ENCODE data around the gene A4GALT. TPM values are rescaled to one million over a fixed set of nuclear protein-coding genes. Genes with fewer than 3 reads are reported as not detected.
"Not testable (repeated sequence)": the region's sequence is repeated elsewhere in the genome, so short reads cannot be mapped to it uniquely, and the experiment has no call there.

Gene A4GALT
- total and polyA plus RNA-seq, 8 donors, result 2.7 to 13.2 (median 4.7) TPM

GRCh38 chr22:42752912-42753311 lies 32.2 kb upstream of the A4GALT start:
- H3K27ac ChIP-seq, result no peak overlapping the region
- H3K9me3 ChIP-seq, result no peaks in the 10 kb centered on the region
- no peaks in the 10 kb centered on the region for H3K4me1 ChIP-seq
- no peak for ATAC-seq
- no peaks in the 10 kb centered on the region for H3K27me3 ChIP-seq
- intact Hi-C loops (cut with DNase I), result no loop called here
- H3K36me3 ChIP-seq, result no peaks in the 10 kb centered on the region
- TF ChIP-seq CTCF (IDR thresholded peaks at IDR 0.05), result no peak
- no peak overlapping the region for H3K4me3 ChIP-seq
- DNase-seq, result no peak
- FAIRE-seq, result no peak
- 85 to 96% methylated on average over 7 of the region's 7 CpGs for WGBS, 2 donors

GRCh38 chr22:42752230-42752746 lies 31.6 kb upstream of the A4GALT start:
- no peaks in the 10 kb centered on the region for H3K27me3 ChIP-seq
- no peaks in the 10 kb centered on the region for H3K36me3 ChIP-seq
- DNase-seq, result no peak
- no peak for FAIRE-seq
- intact Hi-C loops (cut with DNase I), result no loop called here
- no peaks in the 10 kb centered on the region for H3K4me1 ChIP-seq
- no peak overlapping the region for H3K27ac ChIP-seq
- no peaks in the 10 kb centered on the region for H3K9me3 ChIP-seq
- no peak for ATAC-seq
- no peak overlapping the region for H3K4me3 ChIP-seq
- 64 to 77% methylated on average over 12 of the region's 12 CpGs for WGBS, 2 donors
- TF ChIP-seq CTCF (IDR thresholded peaks at IDR 0.05), result no peak

DNA sequence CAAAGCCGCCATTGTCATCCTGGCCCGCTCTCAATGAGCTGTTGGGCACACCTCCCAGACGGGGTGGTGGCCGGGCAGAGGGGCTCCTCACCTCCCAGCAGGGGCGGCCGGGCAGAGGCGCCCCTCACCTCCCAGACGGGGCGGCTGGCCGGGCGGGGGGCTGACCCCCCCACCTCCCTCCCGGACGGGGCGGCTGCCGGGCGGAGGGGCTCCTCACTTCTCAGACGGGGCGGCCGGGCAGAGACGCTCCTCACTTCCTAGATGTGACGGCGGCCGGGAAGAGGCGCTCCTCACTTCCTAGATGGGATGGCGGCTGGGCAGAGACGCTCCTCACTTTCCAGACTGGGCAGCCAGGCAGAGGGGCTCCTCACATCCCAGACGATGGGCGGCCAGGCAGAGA lies 29.8 kb upstream of the A4GALT start:
- ATAC-seq; H3K27ac ChIP-seq; H3K36me3 ChIP-seq; intact Hi-C loops (cut with DNase I); H3K9me3 ChIP-seq; DNase-seq; H3K27me3 ChIP-seq; H3K4me3 ChIP-seq; H3K4me1 ChIP-seq; FAIRE-seq: not testable (repeated sequence)
- 81 to 87% methylated on average over 5 to 26 of the region's 28 CpGs for WGBS, 2 donors

DNA sequence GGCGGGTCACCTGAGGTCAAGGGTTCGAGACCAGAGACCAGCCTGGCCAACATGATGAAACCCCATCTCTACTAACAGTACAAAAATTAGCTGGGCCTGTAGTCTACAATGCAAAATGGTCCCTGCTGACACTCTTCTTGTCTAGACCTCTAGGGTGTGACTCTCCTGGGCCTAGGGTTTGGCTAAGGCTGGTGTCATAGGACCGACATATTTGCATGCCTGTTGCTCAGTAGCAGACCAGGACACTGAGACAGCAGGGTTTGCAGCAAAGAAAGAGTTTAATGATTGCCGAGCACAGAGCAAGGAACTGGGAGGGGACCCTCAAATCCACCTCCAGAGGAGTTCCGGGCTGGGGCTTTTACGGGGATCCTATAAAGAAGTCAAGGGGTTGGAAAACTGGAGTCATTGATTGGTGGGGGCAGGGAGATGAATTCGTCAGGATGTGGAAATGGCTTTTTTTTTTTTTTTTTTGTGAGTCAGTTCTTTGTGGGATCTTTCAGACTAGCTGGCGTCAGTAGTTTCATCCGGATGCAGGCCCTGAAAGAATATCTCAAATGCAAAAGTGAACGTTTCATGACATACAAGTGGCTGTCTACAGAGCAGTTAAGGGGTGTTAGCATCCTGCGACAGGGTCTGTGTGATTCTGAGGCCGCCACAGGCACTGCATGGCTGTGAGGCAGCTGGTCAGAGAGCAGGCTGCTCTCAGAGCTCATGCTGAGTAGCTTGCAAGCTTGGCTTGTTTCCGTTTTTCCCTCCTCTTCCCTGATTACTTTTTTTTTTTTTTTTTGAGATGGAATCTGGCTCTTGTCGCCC lies 27.2 kb upstream of the A4GALT start:
- Histone ChIP-seq H3K4me1 (no peaks in the 10 kb centered on the region), H3K9me3 (no peaks in the 10 kb centered on the region), H3K27me3 (no peaks in the 10 kb centered on the region), H3K27ac (peak overlapping the region in 1 of 4 donors; percentile 17), H3K36me3 (no peaks in the 10 kb centered on the region), H3K4me3 (no peak overlapping the region)
- ATAC-seq (peak in 1 of 4 donors; percentile 27), DNase-seq (no peak), FAIRE-seq (no peak)
- 70 to 81% methylated on average over 14 of the region's 14 CpGs for whole genome bisulfite sequencing, 2 donors
- TF ChIP-seq CTCF (IDR thresholded peaks at IDR 0.05), result no peak
- intact Hi-C loops (cut with DNase I), result no loop called here

- no peak for DNase-seq
- Histone ChIP-seq H3K4me3 (no peak overlapping the region), H3K27me3 (no peaks in the 10 kb centered on the region), H3K36me3 (no peaks in the 10 kb centered on the region), H3K27ac (no peak overlapping the region), H3K4me1 (no peaks in the 10 kb centered on the region), H3K9me3 (no peaks in the 10 kb centered on the region)
- ATAC-seq, result no peak
- no peak for TF ChIP-seq CTCF (IDR thresholded peaks at IDR 0.05)
- WGBS, 2 donors, result 83 to 84% methylated on average over 11 of the region's 11 CpGs
- no peak for FAIRE-seq
- intact Hi-C loops (cut with DNase I), result no loop called here
Observed at GRCh38 chr22:42745118-42745517, 24.4 kb upstream of the A4GALT start.

Measured in pancreas (tissue), 10 donors.